ENCODE measurements around the gene TLCD3A.

The TLCD3A gene

GRCh38 chr17:705863-706262, 26.5 kb upstream of the TLCD3A start:
- DNase-seq (ENCODE audit: low read depth in 2 of 2): no peak

- no peak for DNase-seq (ENCODE audit: low read depth in 2 of 2)
Observed at GRCh38 chr17:708132-708531, 24.3 kb upstream of the TLCD3A start.

GRCh38 chr17:718075-718474, 14.3 kb upstream of the TLCD3A start:
- no peak for DNase-seq (ENCODE audit: low read depth in 2 of 2)

GRCh38 chr17:720706-721539, 11.5 kb upstream of the TLCD3A start:
- DNase-seq (ENCODE audit: low read depth in 2 of 2): no peak

GRCh38 chr17:721540-721937, 10.9 kb upstream of the TLCD3A start:
- DNase-seq (ENCODE audit: low read depth in 2 of 2): no peak

GRCh38 chr17:725084-725483, 7.3 kb upstream of the TLCD3A start:
- DNase-seq (ENCODE audit: low read depth in 2 of 2): no peak

- no peak for DNase-seq (ENCODE audit: low read depth in 2 of 2)
Observed at GRCh38 chr17:725746-726145, 6.7 kb upstream of the TLCD3A start.

GRCh38 chr17:726271-726919, 6.0 kb upstream of the TLCD3A start:
- DNase-seq (ENCODE audit: low read depth in 2 of 2): no peak

- DNase-seq (ENCODE audit: low read depth in 2 of 2): no peak
Observed at GRCh38 chr17:728911-729310, 3.5 kb upstream of the TLCD3A start.

- no peak for DNase-seq (ENCODE audit: low read depth in 2 of 2)
Observed at GRCh38 chr17:731644-732066, 741 bp upstream of the TLCD3A start.

GRCh38 chr17:732902-733720, 715 bp downstream of the TLCD3A start:
- DNase-seq (ENCODE audit: low read depth in 2 of 2): no peak

- DNase-seq (ENCODE audit: low read depth in 2 of 2): no peak
Observed at GRCh38 chr17:733743-734142, 1.3 kb downstream of the TLCD3A start.

GRCh38 chr17:737561-738113, 5.2 kb downstream of the TLCD3A start:
- DNase-seq (ENCODE audit: low read depth in 2 of 2): no peak

GRCh38 chr17:740240-741017, 8.0 kb downstream of the TLCD3A start:
- no peak for DNase-seq (ENCODE audit: low read depth in 2 of 2)

- DNase-seq (ENCODE audit: low read depth in 2 of 2): no peak
Observed at GRCh38 chr17:742147-742793, 9.9 kb downstream of the TLCD3A start.

GRCh38 chr17:743139-743538, 10.7 kb downstream of the TLCD3A start:
- DNase-seq (ENCODE audit: low read depth in 2 of 2): no peak

GRCh38 chr17:744937-745336, 12.5 kb downstream of the TLCD3A start:
- DNase-seq (ENCODE audit: low read depth in 2 of 2): no peak

- DNase-seq (ENCODE audit: low read depth in 2 of 2): no peak
Observed at GRCh38 chr17:745406-745805, 13.0 kb downstream of the TLCD3A start.

- DNase-seq (ENCODE audit: low read depth in 2 of 2): no peak
Observed at GRCh38 chr17:746181-746580, 13.8 kb downstream of the TLCD3A start.

- no peak for DNase-seq (ENCODE audit: low read depth in 2 of 2)
Observed at GRCh38 chr17:746783-747629, 14.6 kb downstream of the TLCD3A start.
